C4-2B (cell line): ENCODE measurements around the gene NOMO2.
"Not testable (repeated sequence)": the region's sequence is repeated elsewhere in the genome, so short reads cannot be mapped to it uniquely, and the experiment has no call there.

Experiments used
- H3K27ac ChIP-seq: fragments of 450-650 bp; 2 replicates; pipeline ENCODE4 v1.5.1; 2017

Gene NOMO2

GRCh38 chr16:18387767-18388166 is 174.1 kb downstream of the NOMO2 start:
- not testable (repeated sequence) for H3K27ac ChIP-seq

GRCh38 chr16:18386517-18386916 is 175.4 kb downstream of the NOMO2 start:
- H3K27ac ChIP-seq: not testable (repeated sequence)

- H3K27ac ChIP-seq: not testable (repeated sequence)
Measured at GRCh38 chr16:18385285-18385684, 176.6 kb downstream of the NOMO2 start.

GRCh38 chr16:18384869-18385268 is 177.0 kb downstream of the NOMO2 start:
- not testable (repeated sequence) for H3K27ac ChIP-seq

GRCh38 chr16:18384098-18384636 is 177.7 kb downstream of the NOMO2 start:
- H3K27ac ChIP-seq: not testable (repeated sequence)

- not testable (repeated sequence) for H3K27ac ChIP-seq
Measured at GRCh38 chr16:18382696-18383095, 179.2 kb downstream of the NOMO2 start.
